HG02938 (cell line): ENCODE results near the gene RRP1B.
"Not testable (repeated sequence)": the region's sequence is repeated elsewhere in the genome, so short reads cannot be mapped to it uniquely, and the experiment has no call there.

Experiments
- ATAC-seq: cut with Tn5 transposase; IDR thresholded peaks from one replicate; pipeline ENCODE4 v1.9.1; 2021; ENCODE audit warnings: mild to moderate bottlenecking, moderate library complexity; ENCODE audit not compliant: unreplicated experiment

RRP1B gene

GRCh38 chr21:43640400-43640799, 19.0 kb upstream of the RRP1B start:
- no peak for ATAC-seq

GRCh38 chr21:43643193-43643592, 16.2 kb upstream of the RRP1B start:
- ATAC-seq, result no peak

- ATAC-seq, result no peak
Measured at GRCh38 chr21:43644071-43644470, 15.3 kb upstream of the RRP1B start.

- ATAC-seq, result no peak
Measured at GRCh38 chr21:43644609-43645008, 14.8 kb upstream of the RRP1B start.

- ATAC-seq, result no peak
Measured at GRCh38 chr21:43645136-43645891, 14.0 kb upstream of the RRP1B start.

- ATAC-seq, result no peak
Measured at GRCh38 chr21:43645976-43646375, 13.4 kb upstream of the RRP1B start.

- ATAC-seq, result no peak
Measured at GRCh38 chr21:43646550-43647260, 12.7 kb upstream of the RRP1B start.

GRCh38 chr21:43648171-43648570, 11.2 kb upstream of the RRP1B start:
- no peak for ATAC-seq

GRCh38 chr21:43651926-43652325, 7.4 kb upstream of the RRP1B start:
- ATAC-seq, result not testable (repeated sequence)

GRCh38 chr21:43652616-43653015, 6.7 kb upstream of the RRP1B start:
- no peak for ATAC-seq

- no peak for ATAC-seq
Measured at GRCh38 chr21:43653626-43654025, 5.7 kb upstream of the RRP1B start.

- ATAC-seq, result no peak
Measured at GRCh38 chr21:43654806-43655489, 4.4 kb upstream of the RRP1B start.

- ATAC-seq, result no peak
Measured at GRCh38 chr21:43657355-43658087, 1.8 kb upstream of the RRP1B start.

- no peak for ATAC-seq
Measured at GRCh38 chr21:43658088-43658741, 1.1 kb upstream of the RRP1B start.

GRCh38 chr21:43658769-43659135, 608 bp upstream of the RRP1B start:
- no peak for ATAC-seq

GRCh38 chr21:43662286-43662685, 2.9 kb downstream of the RRP1B start:
- ATAC-seq, result no peak

- ATAC-seq, result no peak
Measured at GRCh38 chr21:43663033-43663432, 3.7 kb downstream of the RRP1B start.

- ATAC-seq, result no peak
Measured at GRCh38 chr21:43664358-43664757, 5.0 kb downstream of the RRP1B start.

- no peak for ATAC-seq
Measured at GRCh38 chr21:43665879-43666278, 6.5 kb downstream of the RRP1B start.

- ATAC-seq, result no peak
Measured at GRCh38 chr21:43667191-43667904, 8.0 kb downstream of the RRP1B start.
